ENCODE measurements around the gene EYS. TPM values are rescaled to one million over a fixed set of nuclear protein-coding genes. Genes with fewer than 3 reads are reported as not detected.
"Not testable (repeated sequence)": the region's sequence is repeated elsewhere in the genome, so short reads cannot be mapped to it uniquely, and the experiment has no call there.

Gene EYS
- total RNA-seq, 1 donor from 2014 or later = 1.0 TPM

- no peak for DNase-seq
Measured at GRCh38 chr6:64459411-64459944, 1247.5 kb downstream of the EYS start.

DNA sequence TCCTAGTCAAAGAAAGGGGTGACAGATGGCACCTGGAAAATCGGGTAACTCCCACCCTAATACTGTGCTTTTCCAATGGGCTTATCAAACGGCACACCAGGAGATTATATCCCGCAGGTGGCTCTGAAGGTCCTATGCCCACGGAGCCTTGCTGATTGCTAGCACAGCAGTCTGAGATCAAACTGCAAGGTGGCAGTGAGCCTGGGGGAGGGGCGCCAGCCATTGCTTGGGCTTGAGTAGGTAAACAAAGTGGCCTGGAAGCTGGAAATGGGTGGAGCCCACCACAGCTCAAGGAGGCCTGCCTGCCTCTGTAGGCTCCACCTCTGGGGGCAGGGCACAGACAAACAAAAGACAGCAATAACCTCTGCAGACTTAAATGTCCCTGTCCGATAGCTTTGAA, 1258.9 kb downstream of the EYS start:
- DNase-seq = not testable (repeated sequence)

DNA sequence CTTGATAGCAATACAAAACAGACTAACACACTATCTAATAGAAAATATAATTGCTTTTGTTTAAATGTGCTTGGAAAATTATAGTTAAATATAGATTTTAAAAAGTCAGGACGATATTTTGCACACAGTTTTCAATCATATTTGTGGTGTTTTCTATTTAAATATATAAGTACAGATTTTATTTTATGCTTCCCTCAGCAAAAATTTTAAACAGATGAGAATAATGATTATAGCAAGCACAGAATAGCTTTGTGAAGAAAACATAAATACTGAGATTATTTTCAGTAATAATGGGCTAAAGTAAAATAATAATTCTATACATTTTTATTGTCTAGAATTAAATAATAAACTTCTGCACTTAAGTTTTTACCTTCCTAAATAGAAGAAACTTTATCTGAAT, 1262.0 kb downstream of the EYS start:
- no peak for DNase-seq

DNA sequence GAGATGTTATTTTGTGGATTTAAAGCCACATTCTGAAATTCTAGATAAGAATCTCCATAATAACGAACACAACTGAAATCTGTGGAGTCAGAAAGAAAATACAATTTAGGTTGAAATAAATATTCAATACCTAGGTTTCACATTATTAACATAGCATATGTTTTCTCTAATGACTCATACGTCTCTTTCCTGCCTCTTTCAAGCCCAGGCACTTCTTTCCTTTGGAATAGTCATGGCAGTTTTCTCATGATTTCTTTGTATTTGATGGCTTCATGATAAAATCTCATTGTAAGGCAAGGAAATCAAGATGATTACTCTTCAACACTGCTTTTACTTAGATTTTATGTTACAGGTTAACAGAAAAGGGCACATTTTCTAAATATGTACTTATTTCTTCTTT, 1267.8 kb downstream of the EYS start:
- DNase-seq = no peak

- DNase-seq = no peak
Measured at GRCh38 chr6:64437996-64438395, 1269.0 kb downstream of the EYS start.

GRCh38 chr6:64429926-64430325, 1277.1 kb downstream of the EYS start:
- DNase-seq = no peak

- no peak for DNase-seq
Measured at GRCh38 chr6:64428186-64428585, 1278.8 kb downstream of the EYS start.

- DNase-seq = peak; percentile 84
Measured at GRCh38 chr6:64415926-64416325, 1291.1 kb downstream of the EYS start.

- DNase-seq = no peak
Measured at GRCh38 chr6:64411226-64411625, 1295.8 kb downstream of the EYS start.

- no peak for DNase-seq
Measured at GRCh38 chr6:64409948-64410347, 1297.1 kb downstream of the EYS start.

DNA sequence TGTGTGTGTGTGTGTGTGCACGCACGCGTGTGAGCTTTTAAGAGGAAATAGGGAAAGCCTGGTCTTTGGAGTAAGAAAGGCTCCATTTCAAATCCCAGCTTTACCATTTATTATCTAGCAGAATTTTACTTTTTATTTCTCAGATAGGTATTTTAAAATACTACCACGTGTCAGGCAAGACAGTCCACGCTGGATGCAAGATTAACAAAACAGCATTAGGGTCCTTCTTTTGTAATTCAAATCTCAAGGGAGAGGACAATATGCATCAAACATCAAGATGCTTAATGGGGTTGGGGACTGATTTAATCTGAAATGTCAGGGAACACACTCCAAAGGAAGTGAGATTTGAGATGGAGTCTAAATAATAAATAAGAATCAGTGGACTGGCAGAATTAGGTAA, 1302.6 kb downstream of the EYS start:
- no peak for DNase-seq

- DNase-seq = no peak
Measured at GRCh38 chr6:64383277-64383676, 1323.7 kb downstream of the EYS start.

DNA sequence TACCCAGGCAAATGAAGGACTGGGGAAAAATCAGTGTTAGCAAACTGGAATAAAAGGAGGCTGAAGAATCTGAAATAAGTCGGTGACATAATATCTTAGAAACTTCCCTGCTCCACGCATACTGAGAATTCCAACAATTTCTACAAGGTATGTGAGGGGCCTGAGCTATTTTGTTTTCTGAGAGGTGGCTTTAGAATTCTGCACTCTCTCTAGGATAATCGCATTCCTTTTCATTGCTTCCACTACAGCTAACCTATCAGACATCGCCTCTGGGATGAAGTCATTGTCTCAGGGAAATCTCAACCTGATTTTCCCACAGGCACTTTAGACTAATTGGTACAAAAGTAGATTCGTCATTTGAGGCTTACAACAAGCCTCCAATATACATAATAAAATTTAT, 1330.6 kb downstream of the EYS start:
- DNase-seq = no peak

GRCh38 chr6:64357430-64357829, 1349.6 kb downstream of the EYS start:
- no peak for DNase-seq

DNA sequence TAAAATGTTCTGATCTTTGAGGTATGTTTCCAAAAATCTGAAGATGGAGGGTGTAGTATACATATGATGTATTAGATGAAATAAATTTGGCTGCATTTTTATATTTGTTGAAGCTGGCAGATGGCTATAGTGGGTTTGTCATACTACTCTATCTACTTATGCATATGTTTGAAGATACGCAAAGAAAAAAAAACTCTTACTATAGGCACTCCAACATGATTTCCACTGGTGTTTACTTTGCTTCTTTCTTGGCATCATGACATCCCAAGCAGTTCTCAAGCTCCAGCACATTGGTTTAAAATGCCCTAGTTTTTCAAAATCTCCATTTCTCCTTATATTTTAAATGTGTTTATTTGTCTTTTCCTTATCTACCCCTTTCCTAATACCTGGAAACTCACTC, 1359.6 kb downstream of the EYS start:
- DNase-seq = no peak

- DNase-seq = no peak
Measured at GRCh38 chr6:64335195-64335594, 1371.8 kb downstream of the EYS start.

GRCh38 chr6:64334636-64335035, 1372.4 kb downstream of the EYS start:
- DNase-seq = no peak

DNA sequence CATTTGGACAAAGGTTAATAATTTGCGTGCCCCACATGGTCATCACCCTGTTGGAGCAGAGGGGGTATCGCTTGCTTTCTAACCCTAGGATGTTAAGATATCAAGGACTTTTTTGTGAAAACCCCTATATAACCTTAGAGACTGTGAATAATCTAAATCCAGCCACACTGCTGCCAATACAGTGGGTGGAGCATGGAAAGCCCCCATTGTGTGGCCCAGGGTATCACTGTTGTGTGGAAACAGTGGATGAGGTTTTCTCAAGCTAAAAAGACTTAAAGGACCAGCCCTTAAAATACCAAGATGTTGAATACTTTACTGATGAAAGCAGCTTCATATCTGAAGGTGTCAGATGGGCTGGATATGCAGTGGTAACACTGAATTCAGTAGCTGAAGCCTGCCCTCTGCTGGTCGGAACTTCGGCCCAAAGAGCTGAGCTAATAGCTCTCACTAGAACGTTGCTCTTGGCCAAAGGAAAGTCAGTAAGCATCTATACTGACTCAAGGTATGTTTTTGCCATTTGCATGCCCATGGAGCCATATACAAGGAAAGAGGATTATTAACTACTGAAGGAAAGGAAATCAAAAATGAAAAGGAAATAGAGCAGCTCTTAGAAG, 1376.2 kb downstream of the EYS start:
- peak; percentile 56 for DNase-seq

DNA sequence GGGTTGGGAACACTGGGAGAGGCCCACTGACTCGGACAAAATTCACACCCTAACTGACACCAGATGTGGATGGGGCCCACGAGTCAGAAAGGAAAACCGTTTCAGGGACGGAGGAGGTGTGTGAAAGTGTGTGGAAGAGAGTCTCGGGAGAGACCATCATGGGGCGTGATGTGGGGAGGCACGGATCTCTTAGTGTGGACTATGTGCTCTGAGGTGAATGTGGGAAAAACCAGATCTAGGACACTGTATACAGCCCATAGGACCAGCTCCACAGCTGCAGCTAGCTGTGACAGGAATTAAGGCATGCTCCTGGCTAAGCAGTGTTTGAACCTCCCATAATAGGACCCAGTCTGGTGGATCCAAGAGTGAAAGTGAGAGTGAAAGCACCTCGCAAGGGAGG, 1380.1 kb downstream of the EYS start:
- DNase-seq = no peak

DNA sequence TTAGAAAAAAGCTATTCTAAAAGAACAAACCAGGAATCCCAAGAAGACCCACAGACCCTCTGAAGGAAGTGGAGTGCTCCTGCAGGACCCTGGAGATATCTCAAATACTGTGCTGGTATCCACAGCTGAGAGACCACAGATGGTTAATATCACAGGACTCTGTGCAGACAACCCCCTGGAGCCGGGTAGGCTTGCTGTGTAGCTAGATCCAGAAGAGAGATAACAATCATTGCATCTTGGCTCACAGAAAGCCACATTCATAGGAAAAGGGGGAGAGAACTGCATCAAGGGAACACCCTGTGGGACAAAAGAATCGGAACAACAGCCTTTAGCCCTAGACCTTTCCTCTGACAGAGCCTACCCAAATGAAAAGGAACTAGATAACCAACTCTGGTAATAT, 1381.9 kb downstream of the EYS start:
- no peak for DNase-seq

DNA sequence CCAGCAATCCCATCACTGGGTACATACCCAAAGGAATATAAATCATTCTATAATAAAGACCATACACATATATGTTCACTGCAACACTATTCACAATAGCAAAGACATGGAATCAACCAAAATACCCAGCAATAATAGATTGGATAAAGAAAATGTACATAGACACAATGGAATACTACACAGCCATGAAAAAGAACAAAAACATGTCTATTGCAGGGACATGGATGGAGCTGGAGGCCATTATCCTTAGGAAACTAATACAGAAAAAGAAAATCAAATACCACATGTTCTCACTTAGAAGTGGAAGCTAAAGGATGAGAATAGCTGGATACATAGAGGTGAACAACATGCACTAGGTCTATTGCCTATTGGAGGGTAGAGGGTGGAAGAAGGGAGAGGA, 1396.8 kb downstream of the EYS start:
- no peak for DNase-seq

DNA sequence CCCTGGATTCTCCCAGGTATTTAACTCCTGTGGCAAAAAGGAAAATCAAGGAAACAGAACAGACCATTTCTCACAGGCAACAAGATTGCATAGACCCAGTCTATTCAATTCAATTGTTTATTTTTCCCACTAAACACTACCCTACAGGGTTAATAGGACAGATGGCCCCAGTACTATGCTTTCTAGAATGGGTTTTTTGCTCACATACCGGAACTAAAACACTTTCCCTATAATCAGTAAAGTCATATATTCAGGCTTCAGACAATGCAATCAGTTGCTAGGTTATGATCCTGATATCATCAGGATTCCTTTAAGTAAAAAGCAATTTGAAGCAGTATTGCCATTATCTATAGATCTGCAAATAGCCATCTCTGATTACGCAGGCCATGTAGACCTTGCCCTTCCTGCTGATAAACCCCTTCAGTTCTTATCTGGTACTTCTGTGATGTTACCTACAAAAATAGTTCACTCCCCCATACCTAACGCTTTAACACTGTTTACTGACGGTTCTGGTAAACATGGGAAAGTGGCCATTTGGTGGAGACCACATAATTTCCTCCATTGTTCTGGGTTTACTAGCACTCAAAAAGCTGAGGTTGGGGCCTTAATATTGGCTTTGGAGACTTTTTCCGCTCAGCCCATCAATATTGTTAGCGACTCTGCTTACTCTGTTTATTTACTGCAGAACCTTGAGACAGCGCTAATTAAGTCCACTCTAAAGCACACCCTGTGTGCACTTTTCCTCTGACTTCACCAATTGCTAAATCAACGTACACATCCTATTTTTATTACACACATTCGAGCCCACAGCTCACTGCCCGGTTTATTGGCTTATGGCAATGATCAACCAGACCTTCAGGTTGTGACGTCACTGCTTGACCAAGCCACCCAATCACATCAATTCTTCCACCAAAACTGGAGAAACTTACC, 1405.5 kb downstream of the EYS start:
- no peak for DNase-seq

DNA sequence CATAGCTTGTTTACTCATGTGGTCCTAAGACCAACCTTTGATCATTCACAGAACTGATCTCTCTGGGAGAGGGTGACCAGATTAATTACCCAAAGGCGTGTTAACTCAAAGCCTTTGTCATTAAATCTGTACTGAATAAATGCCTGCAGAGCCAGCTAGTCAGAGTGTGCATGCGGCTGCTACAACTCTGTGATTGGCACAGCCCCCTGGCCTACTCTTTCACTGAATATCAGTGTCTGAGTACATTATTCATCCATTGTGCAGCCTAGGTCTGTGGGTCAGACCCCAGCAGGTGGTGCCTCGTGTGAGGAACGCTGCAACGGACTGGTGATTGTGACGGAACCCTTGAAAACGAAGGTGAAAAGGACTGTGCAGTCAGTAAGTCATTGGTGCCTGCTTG, 1407.8 kb downstream of the EYS start:
- DNase-seq = no peak

- no peak for DNase-seq
Measured at GRCh38 chr6:64294034-64294433, 1413.0 kb downstream of the EYS start.

All from tongue (tissue), 2 donors.